AG10803 (cell line): Measurements from ENCODE around the gene IRF4.

Source experiments
- DNase-seq: peaks from one replicate; pipeline ENCODE4 v3.0.0; 2010; ENCODE audit warnings: low read depth
- H3K4me3 ChIP-seq: 2 replicates; pipeline ENCODE4 v1.5.1; 2011; ENCODE audit warnings: mild to moderate bottlenecking, low read length, control low read depth
- TF ChIP-seq, protein P1 (sequence below): conservative IDR thresholded peaks from 2 replicates; pipeline ENCODE4 v1.5.1; 2011; ENCODE audit warnings: mild to moderate bottlenecking, low read length, control low read depth, inconsistent platforms

IRF4 gene

DNA sequence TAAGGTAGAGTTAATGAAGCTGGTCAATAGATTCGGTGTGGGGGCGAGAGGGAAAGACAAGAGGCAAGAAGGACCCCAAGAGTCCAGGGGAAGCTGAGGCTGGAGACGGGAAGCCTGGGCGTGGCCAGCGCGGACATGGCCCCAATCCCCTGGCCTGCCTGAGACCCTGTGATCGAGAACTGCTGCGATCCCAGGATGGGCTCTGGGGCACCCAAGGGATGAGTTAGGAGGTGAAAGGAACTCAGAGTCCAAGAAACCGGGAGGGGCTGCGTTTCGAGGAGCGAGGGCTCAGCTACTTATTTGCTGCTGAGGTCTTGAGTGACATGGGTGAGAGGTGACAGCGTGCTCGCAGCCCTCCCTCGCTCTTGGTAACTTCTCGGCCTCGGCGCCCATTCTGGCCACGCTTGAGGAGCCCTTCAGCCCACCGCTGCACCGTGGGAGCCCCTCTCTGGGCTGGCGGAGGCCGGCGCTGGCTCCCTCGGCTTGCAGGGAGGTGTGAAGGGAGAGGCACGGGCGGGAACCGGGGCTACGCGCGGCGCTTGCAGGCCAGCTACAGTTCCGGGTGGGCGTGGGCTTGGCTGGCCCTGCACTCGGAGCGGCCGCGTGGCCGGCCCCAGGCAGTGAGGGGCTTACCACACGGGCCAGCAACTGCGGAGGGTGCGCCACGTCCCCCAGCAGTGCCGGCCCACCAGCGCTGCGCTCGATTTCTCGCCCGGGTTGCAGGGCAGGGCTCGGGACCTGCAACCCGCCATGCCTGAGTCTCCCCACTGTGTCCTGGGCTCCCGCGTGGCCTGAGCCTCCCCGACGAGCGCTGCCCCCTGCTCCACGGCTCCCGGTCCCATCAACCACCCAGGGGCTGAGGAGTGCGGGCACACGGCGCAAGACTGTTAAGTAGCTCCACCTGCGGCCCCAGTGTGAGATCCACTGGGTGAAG, 58.2 kb downstream of the IRF4 start:
- TF ChIP-seq, protein P1, sequence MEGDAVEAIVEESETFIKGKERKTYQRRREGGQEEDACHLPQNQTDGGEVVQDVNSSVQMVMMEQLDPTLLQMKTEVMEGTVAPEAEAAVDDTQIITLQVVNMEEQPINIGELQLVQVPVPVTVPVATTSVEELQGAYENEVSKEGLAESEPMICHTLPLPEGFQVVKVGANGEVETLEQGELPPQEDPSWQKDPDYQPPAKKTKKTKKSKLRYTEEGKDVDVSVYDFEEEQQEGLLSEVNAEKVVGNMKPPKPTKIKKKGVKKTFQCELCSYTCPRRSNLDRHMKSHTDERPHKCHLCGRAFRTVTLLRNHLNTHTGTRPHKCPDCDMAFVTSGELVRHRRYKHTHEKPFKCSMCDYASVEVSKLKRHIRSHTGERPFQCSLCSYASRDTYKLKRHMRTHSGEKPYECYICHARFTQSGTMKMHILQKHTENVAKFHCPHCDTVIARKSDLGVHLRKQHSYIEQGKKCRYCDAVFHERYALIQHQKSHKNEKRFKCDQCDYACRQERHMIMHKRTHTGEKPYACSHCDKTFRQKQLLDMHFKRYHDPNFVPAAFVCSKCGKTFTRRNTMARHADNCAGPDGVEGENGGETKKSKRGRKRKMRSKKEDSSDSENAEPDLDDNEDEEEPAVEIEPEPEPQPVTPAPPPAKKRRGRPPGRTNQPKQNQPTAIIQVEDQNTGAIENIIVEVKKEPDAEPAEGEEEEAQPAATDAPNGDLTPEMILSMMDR: no peak
- no peak for DNase-seq
- no peak overlapping the region for H3K4me3 ChIP-seq

GRCh38 chr6:451336-451735, 59.8 kb downstream of the IRF4 start:
- TF ChIP-seq, protein P1: no peak
- no peak for DNase-seq
- no peak overlapping the region for H3K4me3 ChIP-seq

- DNase-seq: no peak
- TF ChIP-seq, protein P1: no peak
Observed at GRCh38 chr6:451847-452246, 60.3 kb downstream of the IRF4 start.

GRCh38 chr6:452301-453067, 60.9 kb downstream of the IRF4 start:
- DNase-seq: peak; percentile 40
- TF ChIP-seq, protein P1: no peak
- no peak overlapping the region for H3K4me3 ChIP-seq

More at GRCh38 chr6:451847-452246, 60.3 kb downstream of the IRF4 start:
- H3K4me3 ChIP-seq: no peak overlapping the region

GRCh38 chr6:453152-453551, 61.6 kb downstream of the IRF4 start:
- TF ChIP-seq, protein P1: no peak

GRCh38 chr6:454148-454991, 62.8 kb downstream of the IRF4 start:
- no peak overlapping the region for H3K4me3 ChIP-seq
- TF ChIP-seq, protein P1: no peak
- DNase-seq: no peak

More at GRCh38 chr6:453152-453551, 61.6 kb downstream of the IRF4 start:
- DNase-seq: peak; percentile 3
- no peak overlapping the region for H3K4me3 ChIP-seq
